Skin of body (tissue), 2 donors: Measurements from ENCODE around the gene PARP9. TPM values are rescaled to one million over a fixed set of nuclear protein-coding genes. Genes with fewer than 3 reads are reported as not detected.

Experiments
- DNase-seq: peaks from one replicate; lab custom pipeline; 2025; lab: John Stamatoyannopoulos, UW
- total RNA-seq: library from RNA; depleted of rRNA; stranded (reverse); fragments of >200 nt; gene quantifications from one replicate; pipeline ENCODE4 v1.2.3, GENCODE V29; 2014

PARP9 gene
- total RNA-seq = 12.8 TPM

DNA sequence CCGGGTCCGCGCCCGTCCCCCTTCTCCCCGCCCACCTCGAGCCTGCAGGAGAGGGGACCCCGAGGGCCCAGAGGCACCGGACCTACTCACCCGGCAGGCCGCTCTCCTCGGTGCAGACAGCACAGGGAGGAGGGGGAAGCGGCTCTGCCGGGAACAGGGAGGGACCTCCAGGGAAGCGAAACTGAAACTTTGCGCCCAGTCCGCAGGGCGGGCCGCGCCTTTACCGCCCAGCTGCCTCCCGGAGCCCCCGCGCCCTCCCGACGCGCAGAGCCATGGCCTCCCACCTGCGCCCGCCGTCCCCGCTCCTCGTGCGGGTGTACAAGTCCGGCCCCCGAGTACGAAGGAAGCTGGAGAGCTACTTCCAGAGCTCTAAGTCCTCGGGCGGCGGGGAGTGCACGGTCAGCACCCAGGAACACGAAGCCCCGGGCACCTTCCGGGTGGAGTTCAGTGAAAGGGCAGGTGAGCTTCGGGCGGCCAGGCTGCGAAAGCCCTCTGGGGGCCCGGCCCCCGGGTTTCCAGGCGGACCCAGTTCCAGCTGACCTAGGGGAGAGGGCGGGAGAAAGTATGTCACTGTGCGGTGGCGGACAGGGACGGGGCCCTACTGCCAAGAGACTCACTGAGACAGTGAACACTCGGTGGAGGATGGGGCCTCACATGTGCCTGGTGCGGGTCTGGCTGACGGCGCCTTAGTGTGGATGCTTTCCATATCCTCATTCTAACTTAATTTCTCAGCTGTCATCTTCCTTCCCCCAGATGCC is at the start of gene PARP9, which contains the start of gene DTX3L:
TSS of gene PARP9 (minus strand) at position 146 of the 758 bp plus-strand sequence. CDS start 4,680 bp downstream, outside the sequence.
TSS of gene DTX3L (plus strand) at position 184 of the 758 bp plus-strand sequence. CDS start at position 273, 89 bp downstream.
- peak; percentile 90 for DNase-seq

DNA sequence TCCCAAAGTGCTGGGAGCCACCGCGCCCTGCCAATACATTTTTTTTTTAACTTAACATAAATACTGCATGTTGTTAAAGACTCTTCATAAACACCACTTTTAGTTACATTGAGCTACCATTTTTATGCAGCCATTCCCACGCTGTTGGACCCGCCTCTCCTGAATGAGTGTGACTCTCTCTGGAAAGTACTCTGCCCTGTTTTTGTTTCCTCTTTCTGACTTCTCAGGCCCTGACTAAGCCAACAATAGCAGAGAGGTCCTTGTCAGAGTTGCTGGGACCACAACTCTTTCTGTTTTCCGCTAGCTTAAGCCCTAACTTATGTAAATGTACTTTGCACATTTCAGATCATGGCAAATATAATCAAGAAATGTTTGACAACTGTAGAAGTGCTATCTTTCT is 48.6 kb upstream of the PARP9 start:
- no peak for DNase-seq

DNA sequence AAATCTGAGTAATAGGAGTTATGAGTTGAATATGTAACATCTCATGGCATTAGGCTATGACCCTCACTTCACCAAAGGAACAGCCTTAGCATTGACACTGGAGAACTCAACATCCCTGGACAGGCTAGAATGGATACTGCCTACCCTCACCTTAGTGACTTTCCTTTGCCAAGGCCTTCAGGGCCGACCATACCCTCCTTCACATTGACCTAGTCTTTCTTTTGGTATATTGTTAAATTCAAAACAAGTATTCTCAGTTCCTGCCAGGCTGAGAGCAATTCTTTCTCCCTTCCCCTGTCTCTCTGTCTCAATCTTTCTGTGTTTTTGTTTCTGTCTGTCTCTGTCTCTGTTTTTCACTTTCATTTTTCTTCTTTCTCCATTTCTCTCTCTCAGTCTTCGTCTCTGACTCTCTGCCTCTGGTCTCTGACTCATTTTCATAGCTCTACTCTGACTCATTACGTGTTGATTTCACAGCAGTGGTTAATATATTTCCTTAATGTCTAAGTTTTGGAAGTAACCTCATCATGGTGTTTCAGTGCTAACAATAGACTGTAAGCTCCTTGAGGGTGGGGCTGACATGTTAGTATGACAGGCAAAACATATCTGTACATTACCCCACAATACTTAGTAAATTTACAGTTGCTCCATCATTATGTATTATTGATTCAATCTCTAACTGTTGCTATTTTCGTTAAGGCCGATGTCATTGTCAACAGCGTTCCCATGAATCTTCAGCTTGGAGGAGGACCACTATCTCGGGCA is 45.9 kb upstream of the PARP9 start:
- DNase-seq = no peak

DNA sequence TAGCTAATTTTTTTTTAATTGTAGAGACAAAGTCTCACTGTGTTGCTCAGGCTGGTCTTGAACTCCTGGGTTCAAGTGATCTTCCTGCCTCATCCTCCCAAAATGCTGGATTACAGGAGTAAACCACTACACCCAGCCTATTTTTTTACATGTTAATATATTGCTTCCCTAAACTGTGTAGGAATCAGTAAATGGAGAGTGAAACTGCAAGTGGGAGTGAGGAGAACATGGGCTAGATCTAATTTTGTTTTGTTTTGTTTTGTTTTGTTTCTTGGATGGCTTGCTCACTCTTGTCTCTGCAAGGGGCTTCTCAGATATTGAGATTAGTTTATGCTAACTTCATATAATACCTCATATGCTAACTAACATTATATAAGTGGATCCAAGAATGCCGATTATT is 44.8 kb upstream of the PARP9 start:
- no peak for DNase-seq

DNA sequence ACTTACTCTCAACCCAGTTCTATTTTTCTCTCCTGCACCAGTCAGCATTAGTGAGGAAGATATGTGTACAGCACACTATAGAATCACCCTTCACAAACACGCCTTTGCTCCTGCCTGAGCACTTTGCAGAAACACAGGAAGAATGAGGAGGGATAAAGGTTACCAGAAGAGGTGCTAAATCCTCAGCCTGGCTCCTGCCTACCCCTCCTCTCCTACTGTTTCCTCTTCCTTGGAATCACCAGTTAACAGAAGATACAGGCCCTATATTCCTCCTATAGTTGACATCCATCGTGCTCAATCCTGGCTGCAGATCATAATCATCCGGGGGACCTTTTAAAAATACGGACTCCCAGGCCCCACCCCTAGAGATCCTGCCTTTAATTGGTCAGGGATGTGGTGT is 42.2 kb upstream of the PARP9 start:
- DNase-seq = no peak

DNA sequence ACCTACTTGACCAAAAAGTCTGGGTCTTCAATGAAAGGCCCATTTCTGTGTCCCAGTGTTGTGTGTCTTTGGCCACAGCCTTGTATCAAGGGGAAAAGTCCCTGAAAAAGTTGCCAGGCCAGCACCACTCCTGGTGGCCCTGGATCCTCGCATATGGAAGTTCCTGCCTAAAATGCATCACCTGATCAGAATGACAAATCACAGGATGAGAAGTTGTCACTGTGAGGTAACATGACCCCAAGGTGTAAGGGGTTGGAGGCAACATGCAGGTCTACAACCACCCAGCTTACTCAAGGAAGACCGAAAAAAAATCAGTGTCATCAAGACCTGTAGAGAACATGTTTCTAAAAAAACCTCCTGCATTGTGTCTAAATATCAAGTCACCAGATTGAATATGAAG is 39.0 kb upstream of the PARP9 start:
- DNase-seq = no peak

DNA sequence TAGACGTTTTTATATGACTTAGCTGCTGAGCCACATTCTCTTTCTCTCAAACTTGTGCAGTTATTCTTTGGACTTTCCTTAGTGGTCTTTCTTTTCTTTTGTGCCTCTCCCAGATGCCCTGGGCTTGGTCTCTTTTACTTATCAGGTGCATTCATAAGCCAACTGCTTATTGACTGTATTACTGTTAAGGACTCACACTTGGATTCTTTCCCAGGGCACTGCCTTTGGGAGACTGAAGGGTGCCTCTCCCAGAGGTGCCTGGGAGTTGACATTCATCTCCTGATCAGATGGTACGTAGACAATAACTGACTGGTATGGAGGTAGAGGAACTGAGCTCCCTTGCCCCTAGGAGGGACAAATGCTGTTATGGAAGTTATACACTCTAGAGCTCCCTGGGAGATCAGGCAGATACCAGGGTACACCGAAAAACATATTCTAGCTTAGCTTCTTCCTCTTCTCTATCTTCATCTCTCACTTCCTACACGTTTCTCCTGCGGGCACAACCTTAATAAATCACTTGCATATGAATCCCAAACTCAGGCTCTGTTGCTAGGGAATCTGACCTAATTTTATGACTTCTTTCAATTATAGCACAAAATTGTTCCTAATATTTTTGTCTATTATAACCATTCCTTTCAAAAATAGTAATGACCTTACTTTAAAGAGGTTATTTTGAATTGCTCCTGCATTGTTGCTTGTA is 38.1 kb upstream of the PARP9 start:
- DNase-seq = no peak

DNA sequence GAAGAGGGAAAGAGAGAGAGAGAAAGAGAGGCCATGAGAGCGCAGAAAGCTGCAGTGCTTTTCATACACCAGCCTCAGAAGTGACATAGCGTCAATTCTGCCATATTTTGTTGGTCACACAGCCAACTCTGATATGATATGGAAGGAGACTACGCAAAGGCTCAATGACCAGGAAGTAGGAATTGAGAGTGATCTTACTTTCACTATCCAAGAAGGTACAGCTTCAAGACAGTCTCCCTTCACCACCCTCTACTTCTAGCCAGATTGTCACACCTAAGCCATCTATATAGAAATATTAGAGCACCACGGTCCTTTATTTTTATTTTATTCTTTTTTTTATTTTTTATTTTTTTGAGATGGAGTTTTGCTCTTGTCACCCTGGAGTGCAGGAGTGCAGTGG is 34.5 kb upstream of the PARP9 start:
- no peak for DNase-seq

DNA sequence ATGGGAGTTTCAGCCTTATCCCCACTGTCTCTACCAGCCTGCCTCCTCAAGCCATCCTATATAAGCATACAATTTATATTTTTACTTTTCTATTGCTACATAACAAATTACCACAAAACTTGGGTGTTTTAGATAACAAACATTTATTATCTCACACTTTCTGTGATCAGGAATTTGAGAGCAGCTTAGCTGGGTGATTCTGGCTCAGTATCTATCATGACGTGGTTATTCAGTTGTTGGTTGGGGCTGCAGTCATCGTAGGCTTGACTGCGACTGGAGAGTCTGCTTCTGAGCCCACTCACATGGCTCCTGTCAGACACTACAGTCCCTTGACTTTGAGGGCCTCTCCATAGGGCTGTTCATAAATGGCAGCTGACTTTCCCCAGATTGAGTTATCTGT is 34.1 kb upstream of the PARP9 start:
- DNase-seq = no peak

DNA sequence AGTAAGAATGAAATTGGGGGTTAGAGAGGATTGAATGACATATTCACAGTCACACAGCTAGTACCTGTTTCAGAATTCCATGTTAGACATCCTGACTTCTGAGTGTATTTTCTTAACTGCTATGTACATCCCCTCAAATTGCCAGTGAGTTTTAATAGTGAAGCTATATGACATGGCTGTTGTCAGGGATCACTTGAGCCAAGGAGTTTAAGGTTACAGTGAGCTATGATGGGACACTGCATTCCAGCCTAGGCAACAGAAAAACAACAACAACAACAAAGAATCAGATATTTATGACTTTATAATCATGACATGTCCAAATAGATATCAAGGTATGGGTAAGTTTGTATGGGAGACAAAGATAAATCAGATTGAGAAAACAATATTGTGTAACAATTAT is 29.9 kb upstream of the PARP9 start:
- DNase-seq = no peak

DNA sequence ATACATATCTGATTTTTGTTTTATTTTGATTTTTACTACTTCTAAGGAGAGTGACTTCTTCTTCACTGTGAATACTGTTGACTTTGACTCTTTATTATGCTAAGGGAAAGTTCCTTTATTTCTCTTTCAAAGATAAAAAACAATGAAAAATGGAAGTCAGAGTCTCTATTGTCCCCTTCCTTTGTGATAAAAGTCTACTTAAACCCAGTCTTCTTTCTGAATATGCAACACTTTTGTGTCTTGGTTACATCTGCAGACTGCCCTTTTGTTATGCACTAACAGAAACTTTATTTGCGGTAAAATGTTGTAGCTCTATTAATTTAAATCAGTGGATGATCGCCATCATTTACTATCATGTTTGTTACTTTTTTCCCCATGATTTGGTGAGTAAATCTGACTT is 26.5 kb upstream of the PARP9 start:
- no peak for DNase-seq

DNA sequence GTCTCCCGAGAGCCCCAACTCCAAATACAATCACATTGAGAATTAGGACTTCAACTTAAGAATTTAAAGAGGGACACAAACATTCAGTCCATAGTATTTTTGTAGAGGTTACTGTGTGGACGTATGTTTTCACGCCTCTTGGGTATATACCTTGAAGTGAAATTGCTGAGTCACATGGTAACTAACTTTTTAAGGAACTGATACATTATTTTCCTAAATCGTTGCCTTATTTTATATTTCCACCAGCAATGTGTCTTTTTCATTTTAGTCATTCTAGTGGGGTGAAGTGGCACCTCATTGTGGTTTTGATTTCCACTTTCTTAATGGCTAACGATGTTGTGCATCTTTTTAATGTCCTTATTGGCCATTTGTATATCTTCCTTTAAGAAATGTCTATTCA is 25.2 kb upstream of the PARP9 start:
- no peak for DNase-seq

DNA sequence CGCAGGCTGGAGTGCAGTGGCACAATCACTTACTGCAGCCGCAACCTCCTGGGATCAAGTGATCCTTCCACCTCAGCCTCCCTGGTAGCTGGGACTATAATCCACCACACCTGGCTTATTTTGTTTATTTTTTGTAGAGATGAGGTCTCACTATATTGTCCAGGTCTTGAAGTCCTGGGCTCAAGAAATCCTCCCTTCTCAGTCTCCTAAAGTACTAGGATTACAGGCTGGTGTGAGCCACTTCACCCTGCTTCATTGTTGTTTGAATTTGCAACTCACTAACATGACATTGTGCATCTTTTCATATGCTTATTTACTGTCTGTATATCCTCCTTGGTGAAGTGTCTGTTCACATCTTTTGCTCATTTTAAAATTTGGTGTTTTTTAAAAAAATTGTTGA is 23.5 kb upstream of the PARP9 start:
- DNase-seq = no peak

DNA sequence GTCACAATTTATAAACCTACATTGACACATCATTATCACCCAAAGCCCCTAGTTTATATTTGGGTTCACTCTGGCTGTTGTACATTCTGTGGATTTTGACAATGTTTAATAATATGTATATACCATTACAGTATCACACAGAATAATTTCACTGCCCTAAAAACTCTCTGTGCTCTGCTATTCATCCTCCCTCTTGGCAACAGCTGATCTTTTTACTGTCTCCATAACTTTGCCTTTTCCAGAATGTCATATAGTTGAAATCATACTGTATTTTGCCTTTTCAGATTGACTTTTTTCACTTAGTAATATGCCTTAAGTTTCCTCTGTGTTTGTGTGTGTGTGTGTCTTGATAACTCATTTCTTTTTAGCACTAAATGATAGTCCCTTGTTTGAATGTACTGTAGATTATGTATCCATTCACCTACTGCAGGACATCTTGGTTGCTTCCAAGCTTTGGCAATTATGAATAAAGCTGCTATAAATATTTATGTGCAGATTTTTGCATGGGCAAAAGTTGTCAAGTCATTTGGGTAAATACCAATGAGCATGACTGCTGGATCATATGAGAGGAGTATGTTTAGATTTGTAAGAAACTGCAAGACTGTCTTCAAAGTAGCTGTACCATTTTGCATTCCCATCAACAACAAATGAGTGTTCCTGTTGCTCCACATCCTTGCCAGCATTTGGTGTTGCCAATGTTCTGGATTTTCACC is 22.8 kb upstream of the PARP9 start:
- no peak for DNase-seq

DNA sequence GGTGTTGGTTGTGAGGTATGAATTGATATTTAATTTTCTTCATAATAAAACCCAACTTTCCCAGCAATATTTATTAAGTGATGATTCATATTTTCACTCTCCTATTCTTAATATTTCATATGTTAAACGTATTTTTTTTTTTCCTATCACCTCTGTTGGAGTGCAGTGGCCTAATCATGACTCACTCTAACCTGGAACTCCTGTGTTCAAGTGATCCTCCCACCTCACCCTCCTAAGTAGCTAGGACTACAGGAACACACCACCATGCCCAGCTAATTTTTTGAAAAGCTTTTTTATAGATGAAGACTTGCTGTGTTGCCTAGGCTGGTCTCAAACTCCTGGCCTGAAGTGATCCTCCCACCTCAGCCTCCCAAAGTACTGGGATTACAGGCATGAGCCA is 22.0 kb upstream of the PARP9 start:
- no peak for DNase-seq

DNA sequence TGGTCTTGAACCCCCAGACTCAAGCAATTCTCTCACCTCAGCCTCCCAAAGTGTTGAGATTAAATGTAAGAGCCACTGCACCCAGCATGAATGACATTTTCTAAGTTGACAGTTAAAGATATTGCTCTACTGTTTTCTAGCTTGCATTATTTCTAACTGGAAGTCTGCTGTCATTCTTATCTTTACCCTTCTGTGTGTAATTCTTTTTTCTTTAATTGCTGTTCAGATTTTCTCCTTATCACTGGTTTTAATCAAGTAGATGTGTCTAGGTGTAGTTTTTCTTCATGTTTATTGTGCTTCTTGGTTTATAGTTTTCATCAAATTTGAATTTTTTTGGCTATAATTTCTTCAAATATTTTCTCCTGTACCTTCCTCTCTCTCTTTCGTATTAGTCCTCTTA is 18.3 kb upstream of the PARP9 start:
- DNase-seq = no peak

DNA sequence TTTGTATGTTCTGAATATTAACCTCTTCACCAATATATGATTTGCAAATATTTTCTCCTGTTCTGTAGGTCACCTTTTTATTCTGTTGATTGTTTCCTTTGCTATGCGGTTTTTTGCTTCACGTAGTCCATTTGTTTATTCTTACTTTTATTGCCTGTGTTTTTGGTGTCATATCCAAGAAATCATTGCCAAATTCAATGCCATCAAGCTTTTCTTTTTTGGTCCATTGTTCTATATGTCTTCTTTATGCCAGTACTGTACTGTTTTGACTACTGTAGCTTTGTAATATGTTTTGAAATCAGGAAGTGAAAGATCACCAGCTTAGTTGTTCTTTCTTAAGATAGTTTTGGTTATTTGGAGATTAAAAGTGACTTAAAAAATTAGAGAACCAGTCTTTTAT is 17.5 kb upstream of the PARP9 start:
- DNase-seq = no peak

DNA sequence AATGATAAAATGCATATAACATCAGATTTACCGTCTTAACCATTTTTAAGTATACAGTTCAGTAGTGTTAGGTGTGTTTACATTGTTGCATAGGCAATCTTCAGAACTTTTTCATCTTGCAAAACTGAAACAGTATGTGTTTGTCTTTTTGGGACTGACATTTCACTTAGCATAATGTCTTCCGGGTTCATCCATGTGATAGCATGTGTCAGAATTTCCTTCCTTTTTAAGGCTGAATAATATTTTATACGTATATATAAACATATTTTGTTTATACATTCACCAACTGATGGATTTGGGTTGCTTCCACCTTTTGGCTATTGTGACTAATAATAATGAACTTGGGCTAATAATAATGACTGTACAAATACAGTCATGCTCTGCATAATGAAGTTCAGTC is 16.4 kb upstream of the PARP9 start:
- DNase-seq = no peak

DNA sequence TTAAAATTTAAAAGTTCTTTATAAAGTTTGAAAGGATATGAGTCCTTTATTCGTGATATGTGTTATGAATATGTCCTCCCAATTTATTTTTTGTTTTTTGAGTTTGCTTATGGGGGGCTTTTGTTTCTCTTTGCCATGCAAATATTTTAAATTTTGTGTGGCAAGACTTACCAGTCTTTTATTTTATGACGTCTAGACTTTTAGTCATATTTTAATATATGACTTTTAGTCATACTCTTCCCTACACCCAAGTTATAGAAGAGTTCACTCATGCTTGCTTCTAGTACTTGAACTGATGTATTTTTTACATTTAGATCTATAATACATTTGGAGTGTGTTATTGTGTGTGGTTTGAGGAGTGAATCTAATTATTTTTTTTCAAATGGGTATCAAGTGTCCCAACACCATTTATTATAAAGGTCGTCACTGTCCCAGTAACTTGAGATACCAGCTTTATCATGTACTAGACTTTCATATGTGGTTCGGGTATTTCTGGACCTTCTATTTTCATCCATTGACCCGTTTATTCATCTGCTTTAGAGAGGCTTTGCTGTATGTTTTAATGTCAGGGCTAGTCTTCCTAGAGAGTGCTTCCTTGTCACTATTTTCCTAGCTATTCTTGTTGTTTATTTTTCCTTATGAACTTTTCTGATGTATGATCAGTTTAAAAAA is 14.1 kb upstream of the PARP9 start:
- DNase-seq = no peak

DNA sequence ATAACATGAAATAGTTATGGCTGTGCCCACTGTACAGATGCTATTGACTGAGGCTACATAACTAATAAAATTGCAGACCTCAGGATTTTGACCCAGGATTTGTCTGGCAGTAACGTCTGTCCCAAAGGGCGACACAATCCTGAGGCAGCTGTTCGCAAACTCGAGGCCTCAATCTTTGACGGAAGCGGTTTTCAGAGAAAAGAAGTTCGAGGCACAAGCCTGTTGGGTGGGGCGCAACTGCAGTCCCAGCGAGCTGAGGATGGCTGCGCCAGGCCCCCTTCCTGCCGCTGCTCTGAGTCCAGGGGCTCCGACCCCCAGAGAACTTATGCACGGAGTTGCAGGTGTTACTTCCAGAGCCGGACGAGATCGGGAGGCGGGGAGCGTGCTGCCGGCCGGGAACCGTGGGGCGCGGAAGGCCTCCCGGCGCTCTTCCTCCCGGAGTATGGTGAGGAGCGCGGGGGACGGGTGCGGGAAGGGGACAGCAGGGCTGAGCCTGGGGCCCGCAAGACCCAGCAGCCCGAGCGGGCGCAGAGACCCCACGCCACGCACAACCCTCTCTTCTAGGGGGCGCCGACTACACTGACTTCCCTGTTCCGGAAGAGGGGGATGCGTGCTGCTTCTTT is 13.4 kb upstream of the PARP9 start, which contains the start of gene PARP15:
TSS of gene PARP15 (plus strand) at position 242 of the 623 bp plus-strand sequence. CDS start at position 260, 18 bp downstream.
- DNase-seq = no peak
